GM21529 (cell line): ENCODE data around the gene HOOK2.
"Not testable (repeated sequence)": the region's sequence is repeated elsewhere in the genome, so short reads cannot be mapped to it uniquely, and the experiment has no call there.

Experiments
- ATAC-seq: cut with Tn5 transposase; IDR thresholded peaks from one replicate; pipeline ENCODE4 v1.9.1; 2021; ENCODE audit not compliant: unreplicated experiment

Gene HOOK2

GRCh38 chr19:12774588-12775555 lies at the start of gene HOOK2:
Gene HOOK2 (minus strand): TSS chr19:12775552. CDS start chr19:12775449, 103 bp downstream.
- no peak for ATAC-seq

GRCh38 chr19:12821761-12822160 lies 46.4 kb upstream of the HOOK2 start:
- ATAC-seq, result no peak

DNA sequence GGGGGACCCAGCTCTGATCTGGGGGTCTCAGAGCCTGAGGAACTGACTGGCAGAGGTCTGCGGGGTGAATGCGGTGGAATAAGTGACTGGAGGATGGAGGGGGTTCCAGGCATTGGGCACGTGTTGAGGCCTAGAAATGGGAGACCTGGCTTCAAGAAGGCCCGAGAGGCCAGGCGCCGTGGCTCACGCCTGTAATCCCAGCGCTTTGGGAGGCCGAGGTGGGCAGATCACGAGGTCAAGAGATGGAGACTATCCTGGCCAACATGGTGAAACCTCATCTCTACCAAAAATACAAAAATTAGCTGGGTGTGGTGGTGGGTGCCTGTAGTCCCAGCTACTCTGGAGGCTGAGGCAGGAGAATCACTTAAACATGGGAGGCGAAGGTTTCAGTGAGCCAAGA lies 42.5 kb upstream of the HOOK2 start:
- ATAC-seq, result not testable (repeated sequence)

DNA sequence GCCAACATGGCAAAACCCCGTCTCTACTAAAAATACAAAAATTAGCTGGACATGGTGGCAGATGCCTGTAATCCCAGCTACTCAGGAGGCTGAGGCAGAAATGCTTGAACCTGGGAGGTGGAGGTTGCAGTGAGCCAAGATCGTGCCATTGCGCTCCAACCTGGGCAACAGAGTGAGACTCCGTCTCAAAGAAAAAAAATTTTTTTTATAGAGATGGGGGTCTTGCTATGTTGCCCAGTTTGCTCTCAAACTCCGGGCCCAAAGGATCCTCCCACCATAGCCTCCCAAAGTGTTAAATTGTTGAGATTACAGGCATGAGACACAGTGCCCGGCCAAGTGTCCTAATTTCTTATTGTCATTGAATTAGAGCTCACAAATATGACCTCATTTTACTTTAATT lies 41.8 kb upstream of the HOOK2 start:
- not testable (repeated sequence) for ATAC-seq

DNA sequence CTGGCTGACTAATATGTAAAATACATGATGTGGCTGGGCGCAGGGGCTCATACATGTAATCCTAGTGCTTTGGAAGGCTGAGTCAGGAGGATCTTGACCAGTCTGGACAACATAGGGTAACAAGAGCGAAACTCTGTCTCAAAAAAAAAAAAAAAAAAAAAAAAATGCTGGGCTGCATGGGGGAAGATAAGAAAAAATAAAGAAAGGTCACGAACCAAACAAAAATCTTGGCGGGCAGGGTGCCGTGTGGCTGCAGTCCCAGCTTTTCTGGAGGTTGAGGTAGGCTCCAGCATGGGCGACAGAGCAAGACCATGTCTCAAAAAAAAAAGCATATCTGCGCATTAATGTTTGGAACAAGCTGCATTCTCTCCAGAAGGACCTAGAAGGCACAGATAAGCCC lies 39.7 kb upstream of the HOOK2 start:
- ATAC-seq, result no peak

- peak; percentile 72 for ATAC-seq
Measured at GRCh38 chr19:12806242-12807081, 31.1 kb upstream of the HOOK2 start, which contains the start of gene RNASEH2A. Gene RNASEH2A (plus strand): TSS chr19:12806584. CDS start chr19:12806674, 90 bp downstream.

DNA sequence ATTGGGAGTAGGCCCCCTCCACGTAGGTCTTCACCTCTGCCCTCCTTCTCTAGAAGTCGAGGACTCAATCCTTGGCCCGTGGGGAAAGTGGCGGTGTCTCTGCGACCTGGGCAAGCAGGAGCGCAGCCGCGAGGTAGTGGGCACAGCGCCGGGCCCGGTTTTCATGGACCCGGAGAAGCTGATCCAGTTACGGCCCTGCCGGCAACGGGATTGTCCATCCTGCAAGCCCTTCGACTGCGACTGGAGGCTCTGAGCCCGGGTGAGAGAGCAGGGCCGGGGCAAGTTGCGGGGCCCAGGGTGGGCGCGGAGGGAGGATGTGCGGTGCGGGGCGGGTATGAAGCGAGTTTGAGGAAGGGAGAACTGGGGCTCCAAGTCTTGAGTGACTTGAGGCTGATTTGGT lies 28.7 kb upstream of the HOOK2 start:
- no peak for ATAC-seq

GRCh38 chr19:12802267-12803106 lies 27.1 kb upstream of the HOOK2 start:
- no peak for ATAC-seq

- no peak for ATAC-seq
Measured at GRCh38 chr19:12801466-12802266, 26.3 kb upstream of the HOOK2 start, which contains the start of the genes PRDX2 and THSD8. Gene PRDX2 (minus strand): TSS chr19:12801800. CDS start chr19:12801261, 539 bp downstream. Gene THSD8 (plus strand): TSS chr19:12802069. CDS start chr19:12802072, 3 bp downstream.

- no peak for ATAC-seq
Measured at GRCh38 chr19:12800923-12801465, 25.6 kb upstream of the HOOK2 start.

GRCh38 chr19:12800466-12800770 lies 25.1 kb upstream of the HOOK2 start:
- ATAC-seq, result no peak

DNA sequence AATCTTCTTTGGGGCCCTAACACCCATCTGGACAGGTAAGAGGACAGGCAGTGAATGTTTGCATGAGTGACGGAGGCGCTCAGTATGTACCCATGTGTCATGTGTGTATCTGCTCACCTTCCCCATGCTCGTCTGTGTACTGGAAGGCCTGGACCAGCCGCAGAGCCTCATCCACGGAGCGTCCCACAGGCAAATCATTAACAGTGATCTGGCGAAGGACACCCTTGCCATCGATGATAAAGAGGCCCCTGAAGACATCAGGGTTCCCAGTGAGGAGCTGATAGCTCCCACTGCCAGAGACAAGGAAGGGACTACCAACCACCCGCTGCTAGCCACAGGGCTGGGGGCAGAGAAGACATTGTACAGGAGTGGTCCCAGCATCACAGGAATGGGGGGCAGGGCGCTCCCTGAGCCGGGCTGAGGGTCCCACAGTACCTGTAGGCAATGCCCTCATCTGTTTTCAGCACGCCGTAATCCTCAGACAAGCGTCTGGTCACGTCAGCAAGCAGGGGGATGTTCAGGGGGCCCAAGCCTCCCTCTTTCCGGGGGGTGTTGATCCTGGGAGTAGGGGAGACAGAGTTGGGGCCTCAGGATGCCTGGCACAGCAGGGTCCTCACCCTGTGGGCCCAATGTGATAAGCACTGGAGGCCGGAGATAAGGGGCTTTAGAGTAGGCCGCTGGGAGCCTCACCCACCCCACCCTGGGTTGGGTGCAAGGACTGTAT lies 24.6 kb upstream of the HOOK2 start:
- no peak for ATAC-seq

- not testable (repeated sequence) for ATAC-seq
Measured at GRCh38 chr19:12797607-12798006, 22.3 kb upstream of the HOOK2 start.

GRCh38 chr19:12797141-12797587 lies 21.8 kb upstream of the HOOK2 start:
- no peak for ATAC-seq

DNA sequence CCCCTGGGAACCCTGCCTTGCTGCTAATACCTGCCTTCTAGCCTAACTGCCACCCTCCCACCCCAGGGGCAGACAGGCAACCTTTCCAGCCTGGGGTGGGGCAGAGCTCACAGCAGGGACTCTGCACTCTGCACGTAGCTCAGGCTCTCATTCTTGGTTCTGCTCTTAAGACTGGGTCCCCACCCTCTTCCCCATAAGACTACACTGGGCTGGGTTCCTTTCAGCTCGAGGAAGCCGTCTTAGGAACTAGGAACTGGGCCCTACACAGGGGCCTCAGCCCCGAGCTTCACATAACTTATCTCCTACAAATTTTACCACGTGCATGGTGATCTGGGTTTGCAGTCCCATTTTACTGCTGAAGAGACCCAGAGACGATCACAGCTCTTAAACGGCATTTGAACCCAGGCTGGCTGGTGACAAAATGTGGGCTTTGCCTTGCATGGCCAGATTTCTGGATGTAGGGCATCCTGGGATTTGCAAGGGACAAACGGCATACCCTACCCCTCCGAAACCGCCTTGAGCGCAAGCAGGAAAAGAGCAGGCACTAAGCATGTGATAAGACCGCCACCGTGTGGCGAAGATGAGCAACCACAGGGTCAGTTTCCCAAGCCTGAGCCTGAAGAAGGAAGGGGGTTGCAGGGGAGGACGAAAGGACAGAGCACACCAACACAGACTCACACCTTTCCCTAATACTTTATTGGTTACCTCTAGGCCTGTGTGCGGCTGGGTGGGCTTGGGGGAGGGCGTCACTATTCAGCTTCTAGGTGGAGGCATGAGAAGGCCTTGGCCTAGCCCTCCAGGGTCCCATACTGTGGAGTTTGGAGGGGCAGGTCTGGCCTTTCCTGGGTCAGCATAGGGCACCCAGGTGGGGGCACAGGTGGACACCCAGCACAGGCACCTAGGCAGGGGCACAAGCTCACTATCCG lies 21.1 kb upstream of the HOOK2 start:
- ATAC-seq, result no peak

GRCh38 chr19:12794971-12795381 lies 19.6 kb upstream of the HOOK2 start:
- ATAC-seq, result no peak

- no peak for ATAC-seq
Measured at GRCh38 chr19:12794196-12794941, 19.0 kb upstream of the HOOK2 start.
